Measurements from ENCODE around the gene C16orf96. TPM values are rescaled to one million over a fixed set of nuclear protein-coding genes. Genes with fewer than 3 reads are reported as not detected.

Gene C16orf96
- total RNA-seq, 2 donors from 2014 or later = 0.08 TPM; not detected in 1

DNA sequence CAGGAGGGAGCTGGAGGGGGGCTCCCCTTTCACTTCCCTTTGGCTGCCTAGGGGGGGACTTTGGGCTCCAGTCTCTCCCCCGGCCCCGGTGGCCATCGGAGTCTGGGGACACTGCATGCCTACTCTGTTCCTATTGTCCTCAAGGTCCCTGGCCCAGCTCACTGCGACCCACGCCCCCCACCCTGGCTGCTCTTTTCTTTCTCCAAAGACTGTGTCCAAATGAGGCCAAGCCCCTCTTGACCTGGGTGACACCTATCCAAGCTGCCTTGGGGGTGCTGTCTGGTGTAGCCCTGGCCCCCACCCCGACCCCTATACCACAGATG is 45.7 kb downstream of the C16orf96 start:
- H3K4me3 ChIP-seq = no peak overlapping the region
- H3K4me1 ChIP-seq = no peaks in the 10 kb centered on the region
- H3K9ac ChIP-seq (ENCODE audit: low read depth in 2 of 2, low read length in 2 of 2) = no peak overlapping the region
- no peak for DNase-seq
- no peak overlapping the region for H3K27ac ChIP-seq
- intact Hi-C loops (cut with DNase I) = no loop called here
- no peaks in the 10 kb centered on the region for H3K9me3 ChIP-seq
- H3K27me3 ChIP-seq = peaks cover 4% of the 10 kb centered on the region
- no peaks in the 10 kb centered on the region for H3K36me3 ChIP-seq
- TF ChIP-seq, protein P1, sequence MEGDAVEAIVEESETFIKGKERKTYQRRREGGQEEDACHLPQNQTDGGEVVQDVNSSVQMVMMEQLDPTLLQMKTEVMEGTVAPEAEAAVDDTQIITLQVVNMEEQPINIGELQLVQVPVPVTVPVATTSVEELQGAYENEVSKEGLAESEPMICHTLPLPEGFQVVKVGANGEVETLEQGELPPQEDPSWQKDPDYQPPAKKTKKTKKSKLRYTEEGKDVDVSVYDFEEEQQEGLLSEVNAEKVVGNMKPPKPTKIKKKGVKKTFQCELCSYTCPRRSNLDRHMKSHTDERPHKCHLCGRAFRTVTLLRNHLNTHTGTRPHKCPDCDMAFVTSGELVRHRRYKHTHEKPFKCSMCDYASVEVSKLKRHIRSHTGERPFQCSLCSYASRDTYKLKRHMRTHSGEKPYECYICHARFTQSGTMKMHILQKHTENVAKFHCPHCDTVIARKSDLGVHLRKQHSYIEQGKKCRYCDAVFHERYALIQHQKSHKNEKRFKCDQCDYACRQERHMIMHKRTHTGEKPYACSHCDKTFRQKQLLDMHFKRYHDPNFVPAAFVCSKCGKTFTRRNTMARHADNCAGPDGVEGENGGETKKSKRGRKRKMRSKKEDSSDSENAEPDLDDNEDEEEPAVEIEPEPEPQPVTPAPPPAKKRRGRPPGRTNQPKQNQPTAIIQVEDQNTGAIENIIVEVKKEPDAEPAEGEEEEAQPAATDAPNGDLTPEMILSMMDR (IDR thresholded peaks at IDR 0.05) = no peak

DNA sequence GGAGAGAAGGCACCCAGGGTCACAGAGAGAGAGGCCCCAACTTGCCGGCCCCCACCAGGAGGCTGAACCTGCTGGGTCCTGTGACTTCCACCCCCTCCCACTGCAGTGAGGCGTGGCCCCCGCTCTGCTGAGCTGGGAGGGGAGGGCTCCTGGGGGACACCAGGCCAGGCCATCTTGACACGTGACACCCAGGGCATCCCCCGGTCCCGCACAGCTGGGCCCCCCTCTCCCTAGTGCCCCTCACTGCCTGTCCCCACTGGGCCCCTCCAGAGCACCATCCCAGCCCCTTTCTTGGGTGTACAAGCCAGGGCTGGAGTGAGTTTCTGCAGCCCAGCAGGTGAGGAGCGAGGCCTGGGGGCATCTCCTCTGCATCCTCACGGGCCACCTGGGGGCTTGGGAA is 46.2 kb downstream of the C16orf96 start:
- no peaks in the 10 kb centered on the region for H3K9me3 ChIP-seq
- TF ChIP-seq, protein P1 (IDR thresholded peaks at IDR 0.05) = no peak
- no peak overlapping the region for H3K9ac ChIP-seq (ENCODE audit: low read depth in 2 of 2, low read length in 2 of 2)
- no peaks in the 10 kb centered on the region for H3K36me3 ChIP-seq
- peaks cover 4% of the 10 kb centered on the region for H3K27me3 ChIP-seq
- no peak for DNase-seq
- H3K4me1 ChIP-seq = no peaks in the 10 kb centered on the region
- intact Hi-C loops (cut with DNase I) = no loop called here
- H3K4me3 ChIP-seq = no peak overlapping the region
- no peak overlapping the region for H3K27ac ChIP-seq

DNA sequence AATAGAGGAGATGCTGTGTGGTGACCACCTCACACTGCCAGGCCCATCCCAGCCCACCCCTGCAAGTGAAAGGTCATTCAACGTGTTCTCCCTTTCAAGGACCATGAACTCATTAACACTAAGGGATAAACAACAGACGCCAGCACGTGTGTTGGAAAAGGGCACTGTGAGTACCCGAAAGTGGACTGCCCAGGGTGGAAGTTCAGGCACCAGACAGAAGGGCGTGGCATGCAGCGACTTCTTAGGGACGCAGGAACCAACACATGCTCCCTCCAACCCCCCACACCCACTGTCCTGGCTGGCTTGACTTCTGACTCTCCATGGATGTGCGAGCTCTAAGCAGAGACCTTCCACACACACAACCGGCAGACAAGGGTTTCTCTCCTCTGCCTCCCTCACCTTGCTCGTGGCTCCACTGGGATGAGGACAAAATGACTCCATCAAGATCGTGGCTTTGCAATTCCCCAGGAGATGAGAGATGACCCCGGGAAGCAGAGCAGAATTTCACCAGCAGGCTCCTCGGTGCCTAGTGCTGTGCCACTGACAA is 47.6 kb downstream of the C16orf96 start:
- H3K9me3 ChIP-seq = no peaks in the 10 kb centered on the region
- intact Hi-C loops (cut with DNase I) = no loop called here
- TF ChIP-seq, protein P1 (IDR thresholded peaks at IDR 0.05) = no peak
- H3K4me1 ChIP-seq = no peaks in the 10 kb centered on the region
- H3K27ac ChIP-seq = no peak overlapping the region
- H3K36me3 ChIP-seq = no peaks in the 10 kb centered on the region
- H3K27me3 ChIP-seq = peaks cover 4% of the 10 kb centered on the region
- no peak overlapping the region for H3K4me3 ChIP-seq
- no peak overlapping the region for H3K9ac ChIP-seq (ENCODE audit: low read depth in 2 of 2, low read length in 2 of 2)
- DNase-seq = no peak

DNA sequence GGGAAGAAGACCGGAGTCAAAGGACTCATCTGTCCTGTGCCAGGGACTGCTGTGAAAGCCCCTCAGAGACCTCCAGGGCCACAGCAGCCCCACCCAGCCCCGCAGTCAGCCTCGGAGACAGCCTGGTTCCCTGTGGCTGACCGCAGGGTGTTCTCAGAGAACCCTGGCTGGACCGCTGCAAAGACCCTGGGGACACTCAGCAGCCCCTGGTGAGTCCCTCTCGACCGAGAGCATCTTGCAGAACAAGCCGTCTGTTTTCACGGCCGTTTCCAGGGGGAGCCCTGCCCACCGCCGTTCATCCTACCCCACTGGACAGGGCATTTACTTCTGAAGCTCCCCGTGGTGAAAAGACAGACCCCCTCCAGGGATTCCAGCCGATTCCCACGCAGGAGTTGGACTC is 48.3 kb downstream of the C16orf96 start:
- H3K36me3 ChIP-seq = no peaks in the 10 kb centered on the region
- no peak overlapping the region for H3K4me3 ChIP-seq
- no peaks in the 10 kb centered on the region for H3K4me1 ChIP-seq
- no peak overlapping the region for H3K27ac ChIP-seq
- H3K9me3 ChIP-seq = no peaks in the 10 kb centered on the region
- peaks cover 4% of the 10 kb centered on the region for H3K27me3 ChIP-seq
- intact Hi-C loops (cut with DNase I) = no loop called here
- TF ChIP-seq, protein P1 (IDR thresholded peaks at IDR 0.05) = no peak
- no peak overlapping the region for H3K9ac ChIP-seq (ENCODE audit: low read depth in 2 of 2, low read length in 2 of 2)
- DNase-seq = no peak

DNA sequence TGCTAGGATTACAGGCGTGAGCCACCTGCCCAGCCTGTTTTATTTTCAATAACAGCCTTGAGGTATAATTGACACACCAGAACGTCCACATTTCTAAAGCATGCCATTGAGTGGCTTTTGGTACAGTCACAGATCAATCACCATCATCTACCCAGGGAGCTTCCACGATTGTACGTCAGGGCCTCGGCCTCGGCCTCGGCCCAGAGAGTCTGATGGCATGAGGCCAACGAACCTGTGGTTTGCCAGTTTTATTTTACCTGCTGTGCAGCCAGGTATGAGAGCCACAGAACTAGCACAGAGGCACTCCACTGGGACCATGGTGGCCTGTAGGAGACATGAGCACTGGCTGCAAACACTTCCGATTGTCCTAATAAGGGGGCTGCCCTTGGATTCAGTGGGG is 50.2 kb downstream of the C16orf96 start:
- Histone ChIP-seq H3K9me3 (no peaks in the 10 kb centered on the region), H3K27me3 (peaks cover 4% of the 10 kb centered on the region), H3K4me1 (no peaks in the 10 kb centered on the region), H3K4me3 (no peak overlapping the region), H3K9ac (ENCODE audit: low read depth in 2 of 2, low read length in 2 of 2) (no peak overlapping the region), H3K27ac (no peak overlapping the region), H3K36me3 (no peaks in the 10 kb centered on the region)
- TF ChIP-seq, protein P1 (IDR thresholded peaks at IDR 0.05) = no peak
- no peak for DNase-seq
- intact Hi-C loops (cut with DNase I) = no loop called here

Measured in colonic mucosa (tissue), 4 donors.